Tibial artery (tissue), 4 donors: ENCODE measurements around the gene DARS1.

Source experiments
- DNase-seq, 2 donors: peaks; one replicate each; pipeline ENCODE4 v3.0.0-alpha.2; 2019
- H3K27ac ChIP-seq, 2 donors: fragments of 200-600 bp; sonication (generic) in 1 of 2; 1 replicate in 1 of 2; 2 replicates in 1 of 2; pipeline ENCODE4 v1.5.1; 2018 to 2019; ENCODE audit warnings: mild to moderate bottlenecking in 1 of 2
- H3K27me3 ChIP-seq, 2 donors: fragments of 200-600 bp; sonication (generic) in 1 of 2; one replicate each; pipeline versions ENCODE4 v1.5.1 to v1.6.0; 2016 to 2019
- H3K36me3 ChIP-seq, 3 donors: fragments of 200-600 bp; sonication (generic) in 2 of 3; one replicate each; pipeline ENCODE4 v1.5.1; 2016 to 2019; ENCODE audit warnings: mild to moderate bottlenecking in 2 of 3
- H3K4me1 ChIP-seq, 4 donors: fragments of 200-600 bp; sonication (generic) in 2 of 4; 1 replicate in 3 of 4; 2 replicates in 1 of 4; pipeline ENCODE4 v1.5.1; 2016 to 2019
- H3K4me3 ChIP-seq, 2 donors: fragments of 200-600 bp; sonication (generic) in 1 of 2; 1 replicate in 1 of 2; 2 replicates in 1 of 2; pipeline ENCODE4 v1.5.1; 2018 to 2019; ENCODE audit warnings: mild to moderate bottlenecking in 2 of 2
- H3K9me3 ChIP-seq, 3 donors: fragments of 200-600 bp; sonication (generic) in 1 of 3; one replicate each; pipeline ENCODE4 v1.5.1; 2016 to 2019
- CTCF ChIP-seq, 2 experiments: fragments of 200-600 bp in 1 of 2; fragments of 450-650 bp in 1 of 2; IDR thresholded peaks; one replicate each; pipeline ENCODE4 v1.5.1; 2017 to 2019; ENCODE audit warnings: antibody characterized with exemption in 2 of 2, mild to moderate bottlenecking in 1 of 2, moderate library complexity in 1 of 2
- intact Hi-C: fragments of 100-400 bp; cut with DNase I; formaldehyde crosslinking; loops from one replicate; pipeline ENCODE4 v1.15.0; 2023; ENCODE audit warnings: low total_unique reads

DARS1 gene

GRCh38 chr2:135984199-135985017, 1.0 kb downstream of the DARS1 start:
- Histone ChIP-seq H3K4me1 (peaks cover 3 to 16% (median 12%) of the 10 kb centered on the region in 4 donors), H3K27ac (peak overlapping the region; percentile 99 to 100), H3K36me3 (peaks cover 0 to 24% (median 2%) of the 10 kb centered on the region in 3 donors), H3K4me3 (peak overlapping the region; percentile 99), H3K27me3 (no peaks in the 10 kb centered on the region), H3K9me3 (no peaks in the 10 kb centered on the region)
- intact Hi-C loops: no loop called here
- no peak for DNase-seq
- TF ChIP-seq CTCF (IDR thresholded peaks at IDR 0.05): no peak

- Histone ChIP-seq H3K4me3 (no peak overlapping the region), H3K27ac (no peak overlapping the region), H3K9me3 (no peaks in the 10 kb centered on the region), H3K36me3 (peaks cover 14 to 56% (median 16%) of the 10 kb centered on the region in 3 donors), H3K27me3 (no peaks in the 10 kb centered on the region), H3K4me1 (peaks cover 0 to 16% (median 10%) of the 10 kb centered on the region in 4 donors)
- TF ChIP-seq CTCF (IDR thresholded peaks at IDR 0.05): no peak
- DNase-seq: no peak
- intact Hi-C loops: no loop called here
Observed at GRCh38 chr2:135980434-135981079, 4.9 kb downstream of the DARS1 start.

- DNase-seq: no peak
- Histone ChIP-seq H3K9me3 (peaks cover 0 to 4% (median 0%) of the 10 kb centered on the region in 3 donors), H3K4me3 (no peak overlapping the region), H3K4me1 (no peaks in the 10 kb centered on the region), H3K27ac (no peak overlapping the region), H3K36me3 (peaks cover 29 to 59% (median 38%) of the 10 kb centered on the region in 3 donors), H3K27me3 (no peaks in the 10 kb centered on the region)
- intact Hi-C loops: no loop called here
- no peak for TF ChIP-seq CTCF (IDR thresholded peaks at IDR 0.05)
Observed at GRCh38 chr2:135975702-135976101, 9.7 kb downstream of the DARS1 start.

GRCh38 chr2:135974036-135974435, 11.4 kb downstream of the DARS1 start:
- H3K27ac ChIP-seq: no peak overlapping the region
- intact Hi-C loops: no loop called here
- H3K4me3 ChIP-seq: no peak overlapping the region

More at GRCh38 chr2:135974036-135974435, 11.4 kb downstream of the DARS1 start:
- Histone ChIP-seq H3K4me1 (no peaks in the 10 kb centered on the region), H3K9me3 (peaks cover 0 to 4% (median 0%) of the 10 kb centered on the region in 3 donors), H3K36me3 (peaks cover 29 to 49% (median 32%) of the 10 kb centered on the region in 3 donors), H3K27me3 (no peaks in the 10 kb centered on the region)
- no peak for DNase-seq
- no peak for TF ChIP-seq CTCF (IDR thresholded peaks at IDR 0.05)
